Breast epithelium (tissue), 3 donors: ENCODE data around the gene MAP2K5.

Source experiments
- POLR2A ChIP-seq: fragments of 450-650 bp; IDR thresholded peaks from one replicate; pipeline ENCODE4 v1.6.1; 2016; ENCODE audit warnings: antibody characterized with exemption, mild to moderate bottlenecking, moderate library complexity
- TF ChIP-seq, protein P1 (sequence below), 3 donors: fragments of 450-650 bp; IDR thresholded peaks; one replicate each; pipeline ENCODE4 v1.5.1; 2016 to 2017; ENCODE audit warnings: antibody characterized with exemption in 3 of 3, mild to moderate bottlenecking in 3 of 3, moderate library complexity in 3 of 3

DNA sequence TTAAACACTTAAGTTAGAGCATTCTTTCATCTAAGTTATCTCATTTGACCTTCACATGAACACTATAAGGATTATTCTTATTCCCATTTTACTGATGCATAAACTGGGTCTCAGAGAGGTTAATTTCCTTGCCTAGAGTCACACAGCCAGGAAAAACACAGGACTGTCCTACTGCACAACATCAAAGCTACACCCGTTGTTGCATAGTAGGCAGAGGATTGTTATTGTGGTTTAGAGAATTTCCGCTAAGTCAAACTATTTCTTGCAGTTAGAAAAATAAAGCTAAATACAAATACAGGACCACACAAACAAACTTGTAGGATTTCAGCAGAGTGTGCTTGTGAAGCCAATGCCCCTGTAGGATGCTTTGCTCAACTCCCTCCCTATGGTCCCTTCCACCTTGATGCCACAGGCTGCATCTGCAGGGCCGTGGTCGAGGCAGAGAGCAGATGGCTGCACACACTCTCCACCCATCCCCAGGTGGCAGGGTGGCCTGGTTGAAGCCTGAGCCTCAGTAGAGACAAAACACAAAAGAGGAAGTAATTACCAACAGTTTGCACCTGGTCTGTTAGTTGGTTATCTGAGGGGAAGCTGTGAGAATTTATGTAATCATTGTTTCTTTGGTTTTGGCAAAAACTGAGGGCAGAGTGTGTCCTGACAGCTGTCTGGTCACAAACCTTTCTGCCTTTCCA, 241.7 kb downstream of the MAP2K5 start:
- TF ChIP-seq, protein P1, sequence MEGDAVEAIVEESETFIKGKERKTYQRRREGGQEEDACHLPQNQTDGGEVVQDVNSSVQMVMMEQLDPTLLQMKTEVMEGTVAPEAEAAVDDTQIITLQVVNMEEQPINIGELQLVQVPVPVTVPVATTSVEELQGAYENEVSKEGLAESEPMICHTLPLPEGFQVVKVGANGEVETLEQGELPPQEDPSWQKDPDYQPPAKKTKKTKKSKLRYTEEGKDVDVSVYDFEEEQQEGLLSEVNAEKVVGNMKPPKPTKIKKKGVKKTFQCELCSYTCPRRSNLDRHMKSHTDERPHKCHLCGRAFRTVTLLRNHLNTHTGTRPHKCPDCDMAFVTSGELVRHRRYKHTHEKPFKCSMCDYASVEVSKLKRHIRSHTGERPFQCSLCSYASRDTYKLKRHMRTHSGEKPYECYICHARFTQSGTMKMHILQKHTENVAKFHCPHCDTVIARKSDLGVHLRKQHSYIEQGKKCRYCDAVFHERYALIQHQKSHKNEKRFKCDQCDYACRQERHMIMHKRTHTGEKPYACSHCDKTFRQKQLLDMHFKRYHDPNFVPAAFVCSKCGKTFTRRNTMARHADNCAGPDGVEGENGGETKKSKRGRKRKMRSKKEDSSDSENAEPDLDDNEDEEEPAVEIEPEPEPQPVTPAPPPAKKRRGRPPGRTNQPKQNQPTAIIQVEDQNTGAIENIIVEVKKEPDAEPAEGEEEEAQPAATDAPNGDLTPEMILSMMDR (IDR thresholded peaks at IDR 0.05), result no peak
- TF ChIP-seq POLR2A, result no peak
